GM10266 (cell line): ENCODE data around the gene CD247.

Source experiments
- DNase-seq: peaks from one replicate; pipeline ENCODE4 v3.0.0; 2012; ENCODE audit errors: extremely low spot score
- TF ChIP-seq, protein P1 (sequence below): IDR thresholded peaks from 2 replicates; pipeline ENCODE4 v1.5.1; 2012; ENCODE audit warnings: mild to moderate bottlenecking, low read depth; ENCODE audit not compliant: control insufficient read depth, insufficient read depth; ENCODE audit errors: missing control alignments

CD247 gene

GRCh38 chr1:167453123-167453522 is 65.2 kb downstream of the CD247 start:
- DNase-seq: no peak

GRCh38 chr1:167452483-167452882 is 65.8 kb downstream of the CD247 start:
- DNase-seq: no peak
- TF ChIP-seq, protein P1, sequence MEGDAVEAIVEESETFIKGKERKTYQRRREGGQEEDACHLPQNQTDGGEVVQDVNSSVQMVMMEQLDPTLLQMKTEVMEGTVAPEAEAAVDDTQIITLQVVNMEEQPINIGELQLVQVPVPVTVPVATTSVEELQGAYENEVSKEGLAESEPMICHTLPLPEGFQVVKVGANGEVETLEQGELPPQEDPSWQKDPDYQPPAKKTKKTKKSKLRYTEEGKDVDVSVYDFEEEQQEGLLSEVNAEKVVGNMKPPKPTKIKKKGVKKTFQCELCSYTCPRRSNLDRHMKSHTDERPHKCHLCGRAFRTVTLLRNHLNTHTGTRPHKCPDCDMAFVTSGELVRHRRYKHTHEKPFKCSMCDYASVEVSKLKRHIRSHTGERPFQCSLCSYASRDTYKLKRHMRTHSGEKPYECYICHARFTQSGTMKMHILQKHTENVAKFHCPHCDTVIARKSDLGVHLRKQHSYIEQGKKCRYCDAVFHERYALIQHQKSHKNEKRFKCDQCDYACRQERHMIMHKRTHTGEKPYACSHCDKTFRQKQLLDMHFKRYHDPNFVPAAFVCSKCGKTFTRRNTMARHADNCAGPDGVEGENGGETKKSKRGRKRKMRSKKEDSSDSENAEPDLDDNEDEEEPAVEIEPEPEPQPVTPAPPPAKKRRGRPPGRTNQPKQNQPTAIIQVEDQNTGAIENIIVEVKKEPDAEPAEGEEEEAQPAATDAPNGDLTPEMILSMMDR: no peak

More at GRCh38 chr1:167453123-167453522, 65.2 kb downstream of the CD247 start:
- TF ChIP-seq, protein P1: no peak

DNA sequence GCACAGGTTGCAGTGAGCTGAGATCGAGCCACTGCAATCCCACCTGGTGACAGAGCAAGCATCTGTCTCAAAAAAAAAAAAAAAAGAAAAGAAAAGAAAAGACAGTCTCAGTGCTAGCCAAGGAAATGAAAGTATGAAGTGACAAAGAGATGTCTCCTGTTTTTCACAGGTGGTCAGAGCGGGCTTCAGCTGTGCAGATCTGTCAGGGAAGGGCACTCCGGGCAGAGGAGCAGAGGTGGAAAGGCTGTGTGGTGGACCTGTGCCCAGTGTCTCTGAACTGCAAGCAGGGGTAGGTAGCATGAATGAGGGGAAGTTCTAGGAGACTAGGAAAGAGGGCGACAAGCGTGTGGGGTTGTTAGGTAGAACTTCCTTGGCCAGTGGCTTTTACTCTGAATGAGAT is 67.5 kb downstream of the CD247 start:
- no peak for DNase-seq
- TF ChIP-seq, protein P1: no peak

GRCh38 chr1:167447521-167448136 is 70.7 kb downstream of the CD247 start:
- DNase-seq: no peak
- TF ChIP-seq, protein P1: no peak

DNA sequence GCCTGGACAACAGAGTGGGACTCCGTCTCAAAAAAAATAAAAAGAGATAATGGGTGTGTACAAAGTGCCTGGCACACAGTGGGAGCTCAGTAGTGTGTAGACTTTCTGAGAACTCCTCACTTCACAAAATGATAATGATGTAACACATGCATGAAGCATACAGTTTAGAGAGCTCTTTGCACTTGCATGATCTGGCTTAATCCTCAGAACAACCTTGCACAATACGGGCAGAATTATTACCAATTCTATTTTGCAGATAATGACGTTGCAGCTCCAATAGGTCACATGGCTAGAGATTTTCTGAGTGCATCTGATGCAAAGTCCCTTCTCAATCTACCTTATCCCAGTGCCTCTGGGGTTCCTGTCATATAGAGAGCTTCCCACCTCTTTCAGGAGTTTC is 71.4 kb downstream of the CD247 start:
- TF ChIP-seq, protein P1: no peak
- DNase-seq: no peak

GRCh38 chr1:167443757-167444156 is 74.6 kb downstream of the CD247 start:
- TF ChIP-seq, protein P1: no peak
- no peak for DNase-seq

DNA sequence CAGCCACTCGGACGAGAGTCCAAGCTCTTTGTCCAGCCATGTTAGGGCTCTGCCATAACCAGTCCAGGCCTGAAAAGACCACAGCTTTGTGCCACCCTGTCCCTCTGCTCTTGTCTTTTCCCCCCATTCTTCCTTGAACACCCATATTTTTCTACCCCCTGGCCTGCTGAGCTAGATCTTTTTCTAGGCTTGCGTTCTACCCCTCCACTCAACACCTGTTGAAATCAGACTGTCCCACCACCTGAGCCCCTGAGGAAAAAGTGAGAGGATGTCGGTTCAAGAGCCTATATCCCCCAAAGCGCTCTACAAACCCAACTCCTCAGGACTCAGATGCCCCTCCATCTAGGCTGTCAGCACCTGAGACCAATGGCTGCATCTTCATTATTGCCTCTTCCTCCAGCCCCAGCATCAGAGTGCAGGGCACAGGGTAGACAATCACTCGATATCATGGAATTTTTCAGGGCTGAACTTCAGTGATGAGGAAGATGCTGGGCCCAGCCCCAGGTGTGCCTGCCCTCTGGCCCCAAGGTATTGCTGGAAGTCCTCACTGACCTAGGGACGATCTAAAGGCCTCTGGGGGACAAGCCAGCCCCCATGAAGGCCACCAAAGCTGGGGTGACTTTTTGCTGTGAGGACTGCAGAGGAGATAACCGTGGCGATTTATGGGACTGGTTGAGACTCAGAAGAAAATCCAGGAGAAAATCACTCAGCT is 75.3 kb downstream of the CD247 start:
- no peak for DNase-seq
- TF ChIP-seq, protein P1: no peak
